Choroid plexus epithelial cell (primary cell): ENCODE data around the gene B3GNT4.
A peak's percentile ranks its signal among the peaks of the same experiment; 100 is the strongest.
"Not testable (repeated sequence)": the region's sequence is repeated elsewhere in the genome, so short reads cannot be mapped to it uniquely, and the experiment has no call there.

ENCODE experiments used
- DNase-seq: peaks from one replicate; pipeline ENCODE4 v3.0.0-alpha.2; 2010; ENCODE audit warnings: low read depth
- H3K4me3 ChIP-seq: 2 replicates; pipeline ENCODE4 v1.5.1; 2011; ENCODE audit warnings: low read depth, mild to moderate bottlenecking, control low read depth, low read length, moderate library complexity
- TF ChIP-seq, protein P1 (sequence below): conservative IDR thresholded peaks from 2 replicates; pipeline ENCODE4 v1.5.1; 2011; ENCODE audit warnings: low read depth, mild to moderate bottlenecking, control low read depth, inconsistent platforms, low read length, moderate library complexity

The B3GNT4 gene

DNA sequence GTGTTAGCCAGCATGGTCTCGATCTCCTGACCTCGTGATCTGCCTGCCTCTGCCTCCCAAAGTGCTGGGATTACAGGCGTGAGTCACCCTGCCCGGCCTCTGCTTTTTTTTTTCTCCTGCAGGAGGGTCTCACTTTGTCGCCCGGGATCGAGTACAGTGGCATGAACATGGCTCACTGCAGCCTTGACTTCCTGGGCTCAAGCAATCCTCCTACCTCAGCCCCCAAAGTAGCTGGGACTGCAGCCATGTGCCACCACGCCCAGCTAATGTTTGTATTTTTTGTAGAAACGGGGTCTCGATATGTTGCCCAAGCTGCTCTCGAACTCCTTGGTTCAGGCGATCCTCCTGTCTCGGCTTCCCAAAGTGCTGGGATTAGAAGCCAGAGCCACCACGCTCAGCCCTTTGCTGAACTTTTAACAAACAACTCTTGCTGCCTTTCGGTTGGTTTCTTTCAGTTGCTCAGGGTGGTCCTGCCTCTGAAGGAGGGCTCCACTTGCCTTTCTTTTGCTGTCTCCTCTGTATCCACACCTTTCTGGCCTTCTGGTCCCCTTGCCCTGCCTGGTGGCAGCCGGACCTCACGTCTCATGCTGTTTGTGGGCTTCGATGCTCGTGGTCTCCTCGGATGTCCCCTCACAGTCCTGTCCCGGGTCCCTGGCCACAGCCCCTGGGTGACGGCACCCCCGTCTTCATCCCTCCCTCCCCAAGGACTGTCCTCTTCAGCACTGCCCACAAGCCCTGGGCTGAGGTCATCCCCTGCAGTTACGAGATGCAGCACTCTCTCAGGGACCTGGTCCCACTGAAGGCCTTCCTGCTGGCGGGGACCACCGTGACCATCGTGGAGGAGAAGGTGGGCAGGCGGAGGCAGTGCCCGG is 3.8 kb upstream of the B3GNT4 start:
- no peak for DNase-seq
- TF ChIP-seq, protein P1, sequence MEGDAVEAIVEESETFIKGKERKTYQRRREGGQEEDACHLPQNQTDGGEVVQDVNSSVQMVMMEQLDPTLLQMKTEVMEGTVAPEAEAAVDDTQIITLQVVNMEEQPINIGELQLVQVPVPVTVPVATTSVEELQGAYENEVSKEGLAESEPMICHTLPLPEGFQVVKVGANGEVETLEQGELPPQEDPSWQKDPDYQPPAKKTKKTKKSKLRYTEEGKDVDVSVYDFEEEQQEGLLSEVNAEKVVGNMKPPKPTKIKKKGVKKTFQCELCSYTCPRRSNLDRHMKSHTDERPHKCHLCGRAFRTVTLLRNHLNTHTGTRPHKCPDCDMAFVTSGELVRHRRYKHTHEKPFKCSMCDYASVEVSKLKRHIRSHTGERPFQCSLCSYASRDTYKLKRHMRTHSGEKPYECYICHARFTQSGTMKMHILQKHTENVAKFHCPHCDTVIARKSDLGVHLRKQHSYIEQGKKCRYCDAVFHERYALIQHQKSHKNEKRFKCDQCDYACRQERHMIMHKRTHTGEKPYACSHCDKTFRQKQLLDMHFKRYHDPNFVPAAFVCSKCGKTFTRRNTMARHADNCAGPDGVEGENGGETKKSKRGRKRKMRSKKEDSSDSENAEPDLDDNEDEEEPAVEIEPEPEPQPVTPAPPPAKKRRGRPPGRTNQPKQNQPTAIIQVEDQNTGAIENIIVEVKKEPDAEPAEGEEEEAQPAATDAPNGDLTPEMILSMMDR = no peak

DNA sequence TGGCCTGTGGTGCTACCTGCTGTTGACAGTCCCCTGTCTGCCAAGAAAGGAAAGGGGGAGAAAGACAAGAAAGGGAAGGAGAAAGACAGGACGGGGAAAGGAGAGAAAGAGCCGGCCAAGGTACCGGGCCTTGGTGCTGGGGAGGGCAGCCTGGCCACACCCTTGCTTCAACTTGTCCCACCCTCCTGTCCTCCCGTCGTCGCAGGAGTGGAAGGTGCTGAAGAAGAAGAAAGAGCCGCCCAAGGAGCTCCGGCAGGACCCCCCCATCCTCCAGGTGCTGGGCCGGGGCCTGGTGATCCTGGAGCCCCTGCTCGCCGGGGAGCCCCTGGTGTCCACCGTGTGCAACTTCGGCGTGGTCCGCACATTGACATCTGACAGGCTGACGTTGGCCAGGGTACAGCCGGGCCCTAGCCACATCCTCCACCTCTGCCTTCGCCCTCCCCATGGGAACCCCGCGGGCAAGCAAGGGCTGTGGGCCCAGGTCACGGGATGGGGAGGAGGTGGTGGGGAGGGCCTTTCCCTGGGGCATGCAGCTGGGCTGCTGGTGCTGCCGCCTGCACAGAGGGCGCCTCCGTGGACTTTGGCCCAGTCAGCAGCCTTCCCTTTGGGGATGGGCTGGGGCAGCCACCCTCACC is 2.9 kb upstream of the B3GNT4 start:
- DNase-seq = no peak
- no peak overlapping the region for H3K4me3 ChIP-seq
- TF ChIP-seq, protein P1 = no peak

More for the DNA sequence above, 3.8 kb upstream of the B3GNT4 start:
- H3K4me3 ChIP-seq = no peak overlapping the region

DNA sequence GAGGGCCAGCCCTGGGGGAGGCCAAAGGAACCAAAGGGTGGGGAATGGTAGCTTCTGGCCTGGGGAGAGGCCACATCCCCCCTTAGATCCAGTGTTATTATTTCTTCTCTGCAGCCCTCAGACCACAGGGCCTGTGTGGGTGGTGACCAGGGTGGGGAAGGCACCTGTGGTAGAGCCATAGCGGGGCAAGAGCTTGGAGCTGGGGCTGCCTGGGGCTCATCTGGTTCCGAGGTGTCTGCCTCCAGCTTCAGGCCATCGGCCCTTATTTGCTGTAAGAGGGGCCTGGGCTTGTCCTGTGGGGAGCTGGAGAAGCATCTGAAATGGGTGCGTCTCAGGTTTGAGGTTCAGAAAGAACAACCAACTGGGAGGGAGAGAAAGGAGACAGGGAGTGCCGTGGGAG is 2.1 kb upstream of the B3GNT4 start:
- TF ChIP-seq, protein P1 = no peak
- DNase-seq = no peak
- no peak overlapping the region for H3K4me3 ChIP-seq

DNA sequence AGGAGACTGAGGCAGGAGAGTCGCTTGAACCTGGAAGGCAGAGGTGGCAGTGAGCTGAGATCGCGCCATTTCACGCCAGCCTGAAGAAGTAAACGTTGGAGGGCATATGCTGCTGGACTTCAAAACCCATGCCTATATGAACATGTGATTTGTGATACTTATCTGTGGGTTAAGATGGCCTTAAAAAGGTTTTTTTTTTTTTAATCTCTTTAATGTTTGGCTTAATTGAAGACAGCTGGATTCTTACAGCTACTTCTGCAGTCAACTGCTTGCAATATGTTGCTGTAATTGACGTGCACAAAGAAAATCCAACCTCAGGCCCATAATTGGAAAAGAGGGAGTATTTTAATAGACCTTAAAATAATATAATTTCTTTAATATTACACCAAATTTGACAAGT is 1.5 kb upstream of the B3GNT4 start:
- TF ChIP-seq, protein P1 = no peak
- no peak overlapping the region for H3K4me3 ChIP-seq
- DNase-seq = no peak

DNA sequence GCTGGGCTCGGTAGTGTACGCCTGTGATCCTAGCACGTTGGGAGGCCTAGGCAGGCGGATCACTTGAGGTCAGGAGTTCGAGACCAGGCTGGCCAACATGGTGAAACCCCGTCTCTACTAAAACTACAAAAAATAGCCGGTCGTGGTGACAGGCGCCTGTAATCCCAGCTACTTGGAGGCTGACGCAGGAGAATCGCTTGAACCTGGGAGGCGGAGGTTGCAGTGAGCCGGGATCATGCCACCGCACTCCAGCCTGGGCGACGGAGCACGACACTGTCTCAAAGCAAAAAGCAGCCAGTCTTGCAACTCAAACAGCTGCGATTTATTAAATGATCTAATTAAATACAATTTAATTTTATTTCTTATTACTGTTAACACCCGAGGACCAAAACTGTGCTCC is 698 bp upstream of the B3GNT4 start:
- peak overlapping the region; percentile 58 for H3K4me3 ChIP-seq
- DNase-seq = not testable (repeated sequence)

DNA sequence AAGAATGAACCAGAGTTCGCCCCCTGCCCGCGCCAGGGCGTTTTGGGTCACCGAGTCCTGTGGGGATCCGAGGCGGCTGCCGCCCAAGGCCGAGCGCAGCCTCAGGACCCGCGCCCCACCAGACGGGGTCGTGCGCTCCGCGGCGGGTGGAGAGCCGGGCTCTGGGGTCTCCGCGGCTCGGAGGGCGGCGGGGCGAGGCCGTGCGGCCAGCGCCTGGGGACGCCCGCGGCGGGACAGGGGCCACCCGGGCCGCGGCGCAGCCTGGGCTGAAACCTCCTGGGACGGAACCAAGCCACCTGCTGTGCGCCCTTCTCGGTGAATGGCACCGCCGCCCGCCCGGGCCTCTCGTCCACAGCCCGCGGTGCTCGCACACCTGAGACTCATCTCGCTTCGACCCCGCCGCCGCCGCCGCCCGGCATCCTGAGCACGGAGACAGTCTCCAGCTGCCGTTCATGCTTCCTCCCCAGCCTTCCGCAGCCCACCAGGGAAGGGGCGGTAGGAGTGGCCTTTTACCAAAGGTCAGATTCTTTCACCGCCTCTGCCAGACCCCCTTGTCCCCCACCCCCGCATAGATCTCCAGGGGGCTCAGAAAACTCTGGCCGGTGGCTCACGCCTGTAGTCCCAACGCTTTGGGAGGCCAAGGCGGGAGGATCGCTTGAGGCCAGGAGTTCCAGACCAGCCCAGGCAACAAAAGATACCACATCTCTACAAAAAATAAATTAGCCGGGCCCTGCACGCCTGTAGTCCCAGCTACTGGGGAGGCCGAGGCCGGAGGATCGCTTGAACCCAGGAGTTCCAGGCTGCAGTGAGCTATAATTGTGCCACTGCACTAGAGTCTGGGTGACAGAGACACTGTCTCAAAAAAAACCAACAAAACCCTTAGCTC is 901 bp downstream of the B3GNT4 start:
- no peak for DNase-seq
- H3K4me3 ChIP-seq = peak overlapping the region; percentile 42
- TF ChIP-seq, protein P1 = no peak
